ENCODE measurements around the gene SYT7.

- TF ChIP-seq ZNF274 (IDR thresholded peaks at IDR 0.05; ENCODE audit: low read depth, low read length) (no peak), YY1 (IDR thresholded peaks at IDR 0.05; ENCODE audit: insufficient read depth, insufficient read length) (no peak)
These were observed 93.4 kb downstream of the SYT7 start for GRCh38 chr11:61487342-61488025.
